DOHH2 (cell line): ENCODE results near the gene GLS.

ENCODE experiments used
- CTCF ChIP-seq: fragments of 200-600 bp; sonication (generic); IDR thresholded peaks from one replicate; pipeline ENCODE4 v1.5.1; 2014; ENCODE audit warnings: antibody characterized with exemption, mild to moderate bottlenecking, low read depth, low read length; ENCODE audit not compliant: poor library complexity, severe bottlenecking
- EZH2phosphoT487 ChIP-seq: fragments of 200-600 bp; sonication (generic); IDR thresholded peaks from 2 replicates; pipeline ENCODE4 v1.6.1; 2017; ENCODE audit warnings: borderline replicate concordance, mild to moderate bottlenecking, antibody characterized with exemption, low read length, moderate library complexity, mixed read lengths

GRCh38 chr2:191010887-191011885, 130.6 kb downstream of the GLS start:
- TF ChIP-seq CTCF (no peak), EZH2phosphoT487 (no peak)
